ENCODE measurements around the gene RABGAP1L.

DNA sequence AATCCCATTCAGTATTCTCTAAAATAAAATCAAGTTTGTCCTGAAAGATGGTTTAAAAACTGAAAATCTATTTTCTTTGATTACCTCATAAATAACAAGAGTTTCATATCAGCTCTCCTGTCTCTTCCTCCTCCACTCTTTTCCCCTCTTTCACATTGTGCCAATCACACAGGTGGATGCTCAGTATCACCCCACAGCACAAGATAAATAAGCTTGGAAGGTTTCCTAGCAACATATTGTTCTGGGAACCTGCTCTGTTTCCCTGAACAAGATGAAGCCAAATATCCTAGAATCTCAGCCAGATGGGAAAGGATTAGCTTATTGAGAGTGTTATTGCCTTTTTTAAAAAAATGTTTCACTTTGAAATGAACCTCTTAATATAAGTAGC is 794.7 kb downstream of the RABGAP1L start:
- TF ChIP-seq, protein P1, sequence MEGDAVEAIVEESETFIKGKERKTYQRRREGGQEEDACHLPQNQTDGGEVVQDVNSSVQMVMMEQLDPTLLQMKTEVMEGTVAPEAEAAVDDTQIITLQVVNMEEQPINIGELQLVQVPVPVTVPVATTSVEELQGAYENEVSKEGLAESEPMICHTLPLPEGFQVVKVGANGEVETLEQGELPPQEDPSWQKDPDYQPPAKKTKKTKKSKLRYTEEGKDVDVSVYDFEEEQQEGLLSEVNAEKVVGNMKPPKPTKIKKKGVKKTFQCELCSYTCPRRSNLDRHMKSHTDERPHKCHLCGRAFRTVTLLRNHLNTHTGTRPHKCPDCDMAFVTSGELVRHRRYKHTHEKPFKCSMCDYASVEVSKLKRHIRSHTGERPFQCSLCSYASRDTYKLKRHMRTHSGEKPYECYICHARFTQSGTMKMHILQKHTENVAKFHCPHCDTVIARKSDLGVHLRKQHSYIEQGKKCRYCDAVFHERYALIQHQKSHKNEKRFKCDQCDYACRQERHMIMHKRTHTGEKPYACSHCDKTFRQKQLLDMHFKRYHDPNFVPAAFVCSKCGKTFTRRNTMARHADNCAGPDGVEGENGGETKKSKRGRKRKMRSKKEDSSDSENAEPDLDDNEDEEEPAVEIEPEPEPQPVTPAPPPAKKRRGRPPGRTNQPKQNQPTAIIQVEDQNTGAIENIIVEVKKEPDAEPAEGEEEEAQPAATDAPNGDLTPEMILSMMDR (IDR thresholded peaks at IDR 0.05; ENCODE audit: low read depth, low read length, missing input control), result no peak
- TF ChIP-seq, protein P2, sequence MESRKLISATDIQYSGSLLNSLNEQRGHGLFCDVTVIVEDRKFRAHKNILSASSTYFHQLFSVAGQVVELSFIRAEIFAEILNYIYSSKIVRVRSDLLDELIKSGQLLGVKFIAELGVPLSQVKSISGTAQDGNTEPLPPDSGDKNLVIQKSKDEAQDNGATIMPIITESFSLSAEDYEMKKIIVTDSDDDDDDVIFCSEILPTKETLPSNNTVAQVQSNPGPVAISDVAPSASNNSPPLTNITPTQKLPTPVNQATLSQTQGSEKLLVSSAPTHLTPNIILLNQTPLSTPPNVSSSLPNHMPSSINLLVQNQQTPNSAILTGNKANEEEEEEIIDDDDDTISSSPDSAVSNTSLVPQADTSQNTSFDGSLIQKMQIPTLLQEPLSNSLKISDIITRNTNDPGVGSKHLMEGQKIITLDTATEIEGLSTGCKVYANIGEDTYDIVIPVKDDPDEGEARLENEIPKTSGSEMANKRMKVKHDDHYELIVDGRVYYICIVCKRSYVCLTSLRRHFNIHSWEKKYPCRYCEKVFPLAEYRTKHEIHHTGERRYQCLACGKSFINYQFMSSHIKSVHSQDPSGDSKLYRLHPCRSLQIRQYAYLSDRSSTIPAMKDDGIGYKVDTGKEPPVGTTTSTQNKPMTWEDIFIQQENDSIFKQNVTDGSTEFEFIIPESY (IDR thresholded peaks at IDR 0.05), result no peak
- no peak for TF ChIP-seq SP1 (IDR thresholded peaks at IDR 0.05)
- no peak for TF ChIP-seq RAD21 (IDR thresholded peaks at IDR 0.05)
- no peak for TF ChIP-seq YY1 (IDR thresholded peaks at IDR 0.05)

Measured in liver (tissue), 3 donors.